H9 (cell line): ENCODE results near the gene TMEM63A. TPM values are rescaled to one million over a fixed set of nuclear protein-coding genes. Genes with fewer than 3 reads are reported as not detected.
A peak's percentile ranks its signal among the peaks of the same experiment; 100 is the strongest.

ENCODE experiments used
- DNase-seq: peaks from one replicate; pipeline ENCODE4 v3.0.0-alpha.2; 2017
- H2AFZ ChIP-seq: one replicate; pipeline ENCODE4 v1.6.1; 2013; ENCODE audit warnings: mild to moderate bottlenecking, low read length, control low read depth, moderate library complexity
- H2AK5ac ChIP-seq: 2 replicates; pipeline ENCODE4 v1.6.1; 2013; ENCODE audit warnings: low read length, control low read depth, mixed read lengths; ENCODE audit not compliant: insufficient read length
- H2BK120ac ChIP-seq: one replicate; pipeline ENCODE4 v1.6.1; 2013; ENCODE audit warnings: low read depth, mild to moderate bottlenecking, low read length, control low read depth, inconsistent platforms; ENCODE audit not compliant: poor library complexity, severe bottlenecking
- H2BK12ac ChIP-seq: 2 replicates; pipeline ENCODE4 v1.6.1; 2013; ENCODE audit warnings: low read length, control low read depth, mixed read lengths, low read depth; ENCODE audit not compliant: insufficient read length
- H2BK15ac ChIP-seq: 2 replicates; pipeline ENCODE4 v1.6.1; 2013; ENCODE audit warnings: low read depth, low read length, control low read depth
- H2BK20ac ChIP-seq: one replicate; pipeline ENCODE4 v1.6.1; 2013; ENCODE audit warnings: low read depth, mild to moderate bottlenecking, low read length, control low read depth, inconsistent platforms; ENCODE audit not compliant: poor library complexity, severe bottlenecking
- H2BK5ac ChIP-seq: 2 replicates; pipeline ENCODE4 v1.6.1; 2013; ENCODE audit warnings: low read length, control low read depth, mixed read lengths; ENCODE audit not compliant: insufficient read length
- H3K14ac ChIP-seq: 2 replicates; pipeline ENCODE4 v1.6.1; 2013; ENCODE audit warnings: low read length, control low read depth; ENCODE audit not compliant: insufficient read depth
- H3K18ac ChIP-seq: 2 replicates; pipeline ENCODE4 v1.6.1; 2013; ENCODE audit warnings: low read depth, mild to moderate bottlenecking, mixed read lengths, low read length, control low read depth; ENCODE audit not compliant: insufficient read length
- H3K23ac ChIP-seq: 2 replicates; pipeline ENCODE4 v1.6.1; 2013; ENCODE audit warnings: low read length, control low read depth, mixed read lengths, low read depth; ENCODE audit not compliant: insufficient read length
- H3K23me2 ChIP-seq: 2 replicates; pipeline ENCODE4 v1.6.1; 2013; ENCODE audit warnings: low read depth, mild to moderate bottlenecking, mixed read lengths, low read length, control low read depth; ENCODE audit not compliant: insufficient read length, poor library complexity, severe bottlenecking
- H3K27ac ChIP-seq: 2 replicates; pipeline ENCODE4 v1.5.1; 2013; ENCODE audit warnings: low read length, control low read depth, mixed read lengths, low read depth; ENCODE audit not compliant: insufficient read length
- H3K27me3 ChIP-seq: 2 replicates; pipeline ENCODE4 v1.6.1; 2013; ENCODE audit warnings: low read length, control low read depth, inconsistent platforms; ENCODE audit not compliant: insufficient read depth
- H3K4ac ChIP-seq: 2 replicates; pipeline ENCODE4 v1.6.1; 2013; ENCODE audit warnings: low read depth, mild to moderate bottlenecking, control low read depth, inconsistent platforms, low read length, moderate library complexity
- H3K4me1 ChIP-seq: 2 replicates; pipeline ENCODE4 v1.6.1; 2013; ENCODE audit warnings: low read length, control low read depth, inconsistent platforms; ENCODE audit not compliant: insufficient read depth
- H3K4me2 ChIP-seq: 2 replicates; pipeline ENCODE4 v1.6.1; 2013; ENCODE audit warnings: low read length, control low read depth, mixed read lengths; ENCODE audit not compliant: insufficient read length, insufficient read depth
- H3K56ac ChIP-seq: 2 replicates; pipeline ENCODE4 v1.6.1; 2013; ENCODE audit warnings: low read depth, mild to moderate bottlenecking, mixed read lengths, low read length, control low read depth; ENCODE audit not compliant: insufficient read length
- H3K79me1 ChIP-seq: 2 replicates; pipeline ENCODE4 v1.6.1; 2013; ENCODE audit warnings: low read depth, mild to moderate bottlenecking, moderate library complexity, low read length, control low read depth, inconsistent platforms; ENCODE audit not compliant: insufficient read depth, poor library complexity, severe bottlenecking
- H3K79me2 ChIP-seq: 2 replicates; pipeline ENCODE4 v1.6.1; 2013; ENCODE audit warnings: low read length, control low read depth, inconsistent platforms; ENCODE audit not compliant: insufficient read depth
- H3K9ac ChIP-seq: 2 replicates; pipeline ENCODE4 v1.6.1; 2013; ENCODE audit warnings: low read length, control low read depth, mixed read lengths; ENCODE audit not compliant: insufficient read length; ENCODE audit errors: extremely low read depth
- H3K9me3 ChIP-seq: one replicate; pipeline ENCODE4 v1.6.1; 2013; ENCODE audit warnings: low read depth, low read length, inconsistent platforms; ENCODE audit not compliant: control insufficient read depth
- H3T11ph ChIP-seq: one replicate; pipeline ENCODE4 v1.6.1; 2013; ENCODE audit warnings: mild to moderate bottlenecking, low read length, control low read depth, inconsistent platforms
- H4K20me1 ChIP-seq: one replicate; pipeline ENCODE4 v1.6.1; 2013; ENCODE audit not compliant: control insufficient read depth, insufficient read length, insufficient read depth
- H4K5ac ChIP-seq: 2 replicates; pipeline ENCODE4 v1.6.1; 2013; ENCODE audit warnings: low read depth, mild to moderate bottlenecking, mixed read lengths, low read length, control low read depth; ENCODE audit not compliant: insufficient read length
- H4K8ac ChIP-seq: replicated peaks from 2 replicates; pipeline ENCODE4 v1.6.1; 2013; ENCODE audit warnings: low read length, control low read depth, mixed read lengths, low read depth; ENCODE audit not compliant: insufficient read length
- H4K91ac ChIP-seq: 2 replicates; pipeline ENCODE4 v1.6.1; 2013; ENCODE audit warnings: low read depth, mild to moderate bottlenecking, moderate library complexity, mixed read lengths, low read length, control low read depth; ENCODE audit not compliant: insufficient read length
- H3K27ac Mint-ChIP-seq, 3 experiments: 2 replicates in 2 of 3; 3 replicates in 1 of 3; pipeline ENCODE4 v1.8.0; 2020 to 2021; ENCODE audit warnings: mixed read lengths in 3 of 3, mild to moderate bottlenecking in 1 of 3, moderate library complexity in 1 of 3
- H3K27me3 Mint-ChIP-seq: 2 replicates; pipeline ENCODE4 v1.8.0; 2021; ENCODE audit warnings: low read depth, mild to moderate bottlenecking, moderate library complexity, mixed read lengths
- H3K36me3 Mint-ChIP-seq, 3 experiments: 2 replicates in 2 of 3; 3 replicates in 1 of 3; pipeline ENCODE4 v1.8.0; 2020 to 2021; ENCODE audit warnings: low read depth in 3 of 3, mixed read lengths in 3 of 3; ENCODE audit not compliant: insufficient read depth in 1 of 3
- H3K4me1 Mint-ChIP-seq, 2 experiments: 2 replicates each; pipeline ENCODE4 v1.8.0; 2020; ENCODE audit warnings: mixed read lengths in 2 of 2
- H3K4me3 Mint-ChIP-seq, 2 experiments: 2 replicates in 1 of 2; 3 replicates in 1 of 2; pipeline ENCODE4 v1.8.0; 2020 to 2021; ENCODE audit warnings: mild to moderate bottlenecking in 2 of 2, mixed read lengths in 2 of 2, moderate library complexity in 1 of 2
- H3K9me3 Mint-ChIP-seq, 2 experiments: 2 replicates in 1 of 2; 3 replicates in 1 of 2; pipeline ENCODE4 v1.8.0; 2020; ENCODE audit warnings: mild to moderate bottlenecking in 2 of 2, mixed read lengths in 2 of 2, moderate library complexity in 1 of 2
- WGBS: extraction: QIAGEN DNeasy Blood & Tissue Kit; methylation state at CpG from one replicate; pipeline ENCODE4 v1.1.7; 2013; ENCODE audit warnings: missing lambda C conversion rate, low lambda C conversion rate, mixed read lengths; ENCODE audit not compliant: insufficient read length; ENCODE audit errors: extremely low coverage; 5-methylcytosine and 5-hydroxymethylcytosine counted together
- total RNA-seq: library from RNA; stranded (reverse); gene quantifications from 2 replicates; pipeline ENCODE4 v1.2.1, GENCODE V29; 2021
- TF ChIP-seq, protein P1 (sequence below): fragments of 200-600 bp; sonication (generic); conservative IDR thresholded peaks from 3 replicates; pipeline ENCODE4 v1.8.0; 2021; ENCODE audit warnings: antibody characterized with exemption, mild to moderate bottlenecking

The TMEM63A gene
- total RNA-seq, 1 experiment from 2014 or later: 75.7 TPM

DNA sequence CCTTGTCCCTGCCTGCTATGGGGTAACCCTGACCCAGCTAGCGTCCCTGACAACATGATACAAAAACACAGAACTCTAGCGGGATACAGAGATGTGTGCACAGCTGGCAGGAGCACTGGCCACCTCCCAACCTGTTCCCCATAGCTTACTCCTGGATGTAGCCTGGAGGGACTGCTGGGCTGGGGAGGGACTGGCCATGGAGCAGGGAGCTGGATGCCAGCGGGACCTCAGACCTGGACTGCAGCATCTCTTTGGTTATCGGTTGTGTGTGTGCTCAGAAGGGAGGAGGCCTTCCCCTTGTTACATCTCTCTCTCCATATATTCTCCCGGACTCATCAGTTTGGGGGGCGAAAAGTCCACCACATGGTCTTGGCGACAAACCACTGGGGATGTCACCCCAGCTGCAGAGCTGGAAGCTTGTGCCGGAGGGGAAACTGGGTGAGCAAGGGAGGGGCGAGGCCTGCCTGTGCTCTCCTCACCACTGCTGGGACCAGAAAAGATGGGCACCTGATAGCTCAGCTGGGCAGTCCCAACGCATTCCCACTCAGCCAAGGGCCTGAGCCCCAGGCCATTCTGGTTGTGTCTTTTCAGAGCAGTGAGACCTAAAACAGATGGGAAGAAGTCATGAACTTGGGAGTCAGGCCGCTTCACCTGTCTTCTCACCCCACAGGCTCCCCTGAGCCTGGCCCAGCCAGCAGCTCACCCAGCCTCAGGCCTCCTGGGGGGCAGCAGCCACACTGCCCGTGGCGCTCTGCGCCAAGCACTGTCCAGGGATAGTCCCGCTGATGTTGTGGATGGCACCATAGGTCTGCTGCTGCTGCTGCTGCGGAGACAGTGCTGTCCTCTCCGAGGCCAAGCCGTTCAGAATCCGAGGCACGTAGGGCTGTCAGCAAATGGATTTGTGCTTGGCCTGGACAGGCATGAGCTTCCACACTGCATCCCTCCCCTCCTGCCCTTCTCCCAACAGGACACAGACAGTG lies 35.6 kb downstream of the TMEM63A start:
- Histone ChIP-seq H3T11ph (no peak overlapping the region), H3K56ac (no peak overlapping the region), H2BK5ac (no peak overlapping the region), H4K8ac (no peak overlapping the region), H3K4me2 (no peak overlapping the region), H2BK12ac (no peak overlapping the region), H3K4me1 (no peaks in the 10 kb centered on the region), H2AFZ (no peak overlapping the region), H3K79me1 (no peaks in the 10 kb centered on the region), H3K27me3 (no peaks in the 10 kb centered on the region), H4K91ac (no peak overlapping the region), H2BK20ac (no peak overlapping the region), H2AK5ac (no peak overlapping the region), H3K23me2 (no peaks in the 10 kb centered on the region), H4K20me1 (no peaks in the 10 kb centered on the region), H3K18ac (no peak overlapping the region), H2BK120ac (no peak overlapping the region), H3K23ac (no peak overlapping the region), H3K14ac (no peak overlapping the region), H3K9ac (no peak overlapping the region), H3K27ac (no peak overlapping the region), H2BK15ac (no peak overlapping the region), H4K5ac (no peak overlapping the region), H3K9me3 (peaks cover under 1% of the 10 kb centered on the region), H3K4ac (no peak overlapping the region), H3K79me2 (no peaks in the 10 kb centered on the region)
- Mint-ChIP-seq H3K4me3 (no peak overlapping the region; a peak in 1 of 5 replicates), H3K9me3 (peaks cover 5 to 6% of the 10 kb centered on the region in 2 experiments), H3K27ac (peak overlapping the region in 2 of 3 experiments; percentile 49 to 92; a peak in 3 of 7 replicates), H3K4me1 (peaks cover 14 to 19% of the 10 kb centered on the region in 2 experiments), H3K27me3 (no peaks in the 10 kb centered on the region), H3K36me3 (peaks cover 47 to 71% (median 52%) of the 10 kb centered on the region in 3 experiments)
- TF ChIP-seq, protein P1, sequence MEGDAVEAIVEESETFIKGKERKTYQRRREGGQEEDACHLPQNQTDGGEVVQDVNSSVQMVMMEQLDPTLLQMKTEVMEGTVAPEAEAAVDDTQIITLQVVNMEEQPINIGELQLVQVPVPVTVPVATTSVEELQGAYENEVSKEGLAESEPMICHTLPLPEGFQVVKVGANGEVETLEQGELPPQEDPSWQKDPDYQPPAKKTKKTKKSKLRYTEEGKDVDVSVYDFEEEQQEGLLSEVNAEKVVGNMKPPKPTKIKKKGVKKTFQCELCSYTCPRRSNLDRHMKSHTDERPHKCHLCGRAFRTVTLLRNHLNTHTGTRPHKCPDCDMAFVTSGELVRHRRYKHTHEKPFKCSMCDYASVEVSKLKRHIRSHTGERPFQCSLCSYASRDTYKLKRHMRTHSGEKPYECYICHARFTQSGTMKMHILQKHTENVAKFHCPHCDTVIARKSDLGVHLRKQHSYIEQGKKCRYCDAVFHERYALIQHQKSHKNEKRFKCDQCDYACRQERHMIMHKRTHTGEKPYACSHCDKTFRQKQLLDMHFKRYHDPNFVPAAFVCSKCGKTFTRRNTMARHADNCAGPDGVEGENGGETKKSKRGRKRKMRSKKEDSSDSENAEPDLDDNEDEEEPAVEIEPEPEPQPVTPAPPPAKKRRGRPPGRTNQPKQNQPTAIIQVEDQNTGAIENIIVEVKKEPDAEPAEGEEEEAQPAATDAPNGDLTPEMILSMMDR: no peak
- no CpG with 5 or more reads among the region's 20 CpGs for WGBS
- DNase-seq: peak; percentile 30
